NCI-H82 treated with DMSO at 0.1 percent for 48 hours (cell line): ENCODE measurements around the gene SLC35F3.
"Not testable (repeated sequence)": the region's sequence is repeated elsewhere in the genome, so short reads cannot be mapped to it uniquely, and the experiment has no call there.

Source experiments
- DNase-seq: peaks from one replicate; lab custom pipeline; 2025; ENCODE audit not compliant: unreplicated experiment; lab: John Stamatoyannopoulos, UW

Gene SLC35F3

GRCh38 chr1:234355782-234356510 is 451.5 kb downstream of the SLC35F3 start:
- DNase-seq, result no peak

- DNase-seq, result not testable (repeated sequence)
These were observed 452.3 kb downstream of the SLC35F3 start for GRCh38 chr1:234356615-234357269.

DNA sequence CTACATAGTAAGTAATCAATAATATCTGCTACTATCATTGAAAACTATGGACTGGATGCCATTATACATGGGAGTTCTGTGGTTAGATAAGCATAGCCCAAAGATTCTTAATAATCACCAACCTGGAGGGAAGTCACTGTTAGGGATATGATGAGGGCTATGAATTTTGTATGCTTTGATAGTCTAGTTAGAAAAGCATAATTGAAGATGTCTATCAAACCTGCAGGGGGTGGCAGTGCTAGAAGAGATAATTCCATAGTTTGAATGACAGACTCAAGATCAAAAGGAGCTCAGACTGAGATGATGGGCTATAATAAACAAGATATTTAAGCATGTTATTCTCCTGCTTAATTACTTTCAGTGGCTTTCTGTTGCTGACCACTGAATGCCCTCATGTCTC is 453.4 kb downstream of the SLC35F3 start:
- DNase-seq, result no peak

- no peak for DNase-seq
These were observed 456.7 kb downstream of the SLC35F3 start for GRCh38 chr1:234361102-234361603.

- no peak for DNase-seq
These were observed 458.1 kb downstream of the SLC35F3 start for GRCh38 chr1:234362558-234362957.

DNA sequence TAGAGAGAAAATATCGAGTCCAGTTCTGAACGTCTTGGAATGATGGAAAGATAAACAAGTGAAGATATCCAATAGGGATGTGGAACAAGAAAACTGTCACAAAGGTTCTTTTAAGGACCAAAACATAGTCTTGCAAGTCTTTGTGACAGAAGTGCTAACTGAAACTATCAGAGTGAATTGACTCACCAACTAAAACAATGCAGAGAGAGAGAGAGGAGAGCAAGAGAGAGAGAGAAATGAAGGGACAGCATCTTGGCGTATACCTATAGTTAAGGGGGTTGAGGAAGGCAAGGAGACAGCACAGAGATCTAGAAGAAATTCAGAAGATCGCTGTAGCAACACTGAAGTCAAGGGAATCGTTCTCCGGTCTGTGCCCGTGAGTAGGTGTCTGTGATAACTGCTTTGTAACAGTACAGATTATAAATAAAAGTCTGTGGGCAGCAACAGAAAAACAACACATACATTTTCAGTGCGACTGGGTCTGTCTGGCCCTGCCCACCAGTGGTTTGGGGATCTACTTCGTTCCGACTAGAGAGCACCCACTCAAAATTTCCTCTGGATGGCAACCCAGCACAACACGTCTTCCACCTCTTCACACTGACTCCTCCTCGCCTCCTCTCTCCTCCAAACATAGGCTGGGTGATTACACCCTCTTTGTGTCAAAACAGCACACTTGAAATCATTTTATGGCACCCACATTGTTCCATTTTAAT is 464.0 kb downstream of the SLC35F3 start:
- no peak for DNase-seq

DNA sequence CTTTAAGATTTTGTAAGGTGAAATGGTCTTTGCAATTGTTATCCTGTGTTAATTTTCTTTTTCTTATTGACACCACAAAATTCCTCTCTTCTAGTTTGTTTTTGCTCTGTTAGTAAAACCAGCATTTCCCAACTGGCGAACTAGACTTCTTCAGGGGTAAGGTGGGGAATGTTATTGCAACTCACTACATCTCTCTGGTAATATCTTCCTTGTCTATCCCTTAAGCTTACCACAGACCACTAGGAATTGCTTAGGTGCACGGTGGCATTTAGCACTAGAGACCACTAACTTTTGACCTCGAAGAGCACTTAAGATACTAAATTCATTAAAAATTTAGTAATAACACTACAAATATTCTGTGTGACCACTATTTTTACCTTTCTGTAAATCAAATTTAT is 464.6 kb downstream of the SLC35F3 start:
- no peak for DNase-seq

GRCh38 chr1:234369784-234370183 is 465.3 kb downstream of the SLC35F3 start:
- no peak for DNase-seq

GRCh38 chr1:234371414-234371813 is 466.9 kb downstream of the SLC35F3 start:
- DNase-seq, result no peak

DNA sequence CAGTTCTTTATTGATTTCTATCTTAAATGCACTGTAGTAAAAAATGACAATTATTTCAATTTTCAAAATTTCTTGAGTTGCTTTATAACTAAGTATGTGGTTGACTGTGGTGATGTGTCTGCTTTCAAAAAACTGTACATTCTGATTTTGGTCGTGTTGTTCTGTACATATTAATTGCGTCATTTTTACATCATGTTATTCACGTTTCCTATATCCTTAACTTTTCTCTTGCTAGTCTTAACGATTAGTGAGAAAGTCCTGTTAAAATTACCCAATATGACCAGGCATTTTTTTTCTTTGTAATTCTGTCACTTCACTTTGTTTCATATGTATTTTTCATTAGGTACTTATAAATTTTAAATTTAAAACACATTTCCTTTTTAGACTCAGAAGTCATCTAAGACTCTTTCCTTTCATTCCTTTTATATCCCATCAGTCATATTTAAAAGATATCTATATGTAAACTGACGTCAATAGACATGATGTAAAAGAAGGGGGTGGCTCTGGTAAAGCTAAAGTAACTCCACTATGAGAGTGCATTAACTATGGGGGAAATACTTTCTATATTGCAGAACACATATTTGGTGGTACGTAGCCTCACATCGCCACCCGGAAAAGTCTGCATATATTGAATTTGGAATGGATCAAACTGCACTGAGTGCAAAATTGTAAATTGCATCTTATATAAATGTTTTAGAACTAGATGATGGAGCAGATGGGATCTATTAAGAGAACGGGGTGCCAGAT is 467.7 kb downstream of the SLC35F3 start:
- no peak for DNase-seq

DNA sequence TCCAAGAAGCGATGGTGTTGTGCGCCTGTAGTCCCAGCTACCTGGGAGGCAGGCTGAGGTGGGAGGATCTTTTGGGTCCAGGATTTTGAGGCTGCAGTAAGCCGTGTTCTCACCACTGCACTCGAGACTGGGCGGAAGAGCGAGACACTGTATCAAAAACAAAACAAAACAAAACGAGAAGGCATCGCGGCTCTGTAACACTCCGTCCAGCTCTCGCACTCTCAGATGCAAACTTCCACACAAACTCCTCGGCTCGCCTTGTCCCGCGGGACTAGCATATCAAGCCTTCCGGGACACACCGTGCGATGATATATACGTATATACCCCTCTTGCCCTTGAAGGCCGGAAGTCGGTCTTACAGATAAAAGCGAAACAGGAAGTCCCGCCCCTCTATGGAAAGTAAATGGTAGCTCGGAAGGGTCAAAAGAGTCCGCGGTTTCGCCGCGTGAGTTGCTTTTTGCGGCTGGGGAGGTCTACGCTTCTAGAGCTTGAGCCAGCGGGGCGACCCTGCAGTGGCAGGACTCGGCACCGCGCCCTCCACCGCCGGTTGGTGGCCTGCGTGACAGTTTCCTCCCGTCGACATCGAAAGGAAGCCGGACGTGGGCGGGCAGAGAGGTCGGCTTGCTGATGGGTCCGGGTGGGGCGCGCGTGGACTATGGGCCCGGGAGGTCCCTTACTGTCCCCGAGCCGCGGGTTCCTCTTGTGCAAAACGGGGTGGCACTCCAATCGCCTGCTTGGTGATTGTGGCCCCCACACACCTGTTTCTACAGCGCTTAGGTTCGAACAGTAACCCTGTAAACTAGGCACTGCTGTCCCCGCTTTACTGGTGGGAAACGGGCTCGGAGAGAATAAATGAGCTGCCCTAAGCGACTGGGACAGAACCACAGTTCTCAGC is 468.8 kb downstream of the SLC35F3 start, which contains the start of gene COA6:
Gene COA6 (plus strand): TSS at position 393 of the 895 bp plus-strand sequence. CDS start 11 bp downstream, at position 404.
- DNase-seq, result peak; percentile 96

GRCh38 chr1:234373959-234374254 is 469.4 kb downstream of the SLC35F3 start:
- no peak for DNase-seq
